Astrocyte (in vitro differentiated cells and primary cell): Measurements from ENCODE around the gene SREBF2. TPM values are rescaled to one million over a fixed set of nuclear protein-coding genes. Genes with fewer than 3 reads are reported as not detected.

Experiments
- DNase-seq: peaks from one replicate; pipeline ENCODE4 v3.0.0-alpha.2; 2010; ENCODE audit warnings: low read depth
- FAIRE-seq: peaks from 2 replicates; lab custom pipeline; 2011; peaks lifted over from hg19 to GRCh38; lab: Jason Lieb, UNC
- H2AFZ ChIP-seq: 2 replicates; pipeline ENCODE4 v1.6.0; 2012; ENCODE audit warnings: low read depth, low read length, inconsistent platforms
- H3K27ac ChIP-seq: 2 replicates; pipeline ENCODE4 v1.5.1; 2011; ENCODE audit warnings: low read depth, low read length, inconsistent platforms
- H3K27me3 ChIP-seq: 2 replicates; pipeline ENCODE4 v1.6.0; 2011; ENCODE audit warnings: low read length, inconsistent platforms; ENCODE audit not compliant: insufficient read depth
- H3K36me3 ChIP-seq: 2 replicates; pipeline ENCODE4 v1.5.1; 2011; ENCODE audit warnings: low read length, inconsistent platforms; ENCODE audit not compliant: insufficient read depth
- H3K4me1 ChIP-seq: 2 replicates; pipeline ENCODE4 v1.5.1; 2011; ENCODE audit warnings: low read length, inconsistent platforms; ENCODE audit not compliant: insufficient read depth
- H3K4me2 ChIP-seq: 2 replicates; pipeline ENCODE4 v1.6.0; 2012; ENCODE audit warnings: low read length, inconsistent platforms
- H3K4me3 ChIP-seq: 2 replicates; pipeline ENCODE4 v1.5.1; 2011; ENCODE audit warnings: low read depth, mild to moderate bottlenecking, low read length, inconsistent platforms; ENCODE audit not compliant: insufficient read depth
- H3K79me2 ChIP-seq: 2 replicates; pipeline ENCODE4 v1.6.0; 2012; ENCODE audit warnings: mild to moderate bottlenecking, low read length, inconsistent platforms; ENCODE audit not compliant: insufficient read depth
- H3K9ac ChIP-seq: 2 replicates; pipeline ENCODE4 v1.6.0; 2012; ENCODE audit warnings: mild to moderate bottlenecking, low read length, inconsistent platforms
- H3K9me3 ChIP-seq: 2 replicates; pipeline ENCODE4 v1.5.1; 2012; ENCODE audit warnings: low read depth, mild to moderate bottlenecking, low read length, inconsistent platforms; ENCODE audit not compliant: insufficient read depth
- H4K20me1 ChIP-seq: 2 replicates; pipeline ENCODE4 v1.6.0; 2012; ENCODE audit warnings: low read length, inconsistent platforms; ENCODE audit not compliant: insufficient read depth
- H3K27ac Mint-ChIP-seq: one replicate; pipeline ENCODE4 v1.8.0; 2021; ENCODE audit warnings: mild to moderate bottlenecking, mixed read lengths; ENCODE audit not compliant: unreplicated experiment
- H3K27me3 Mint-ChIP-seq: one replicate; pipeline ENCODE4 v1.8.0; 2021; ENCODE audit warnings: low read depth, mixed read lengths; ENCODE audit not compliant: unreplicated experiment
- H3K36me3 Mint-ChIP-seq: one replicate; pipeline ENCODE4 v1.8.0; 2021; ENCODE audit warnings: low read depth, mixed read lengths; ENCODE audit not compliant: unreplicated experiment
- H3K4me1 Mint-ChIP-seq: one replicate; pipeline ENCODE4 v1.8.0; 2021; ENCODE audit warnings: low read depth, mixed read lengths; ENCODE audit not compliant: unreplicated experiment
- H3K4me3 Mint-ChIP-seq: one replicate; pipeline ENCODE4 v1.8.0; 2021; ENCODE audit warnings: mild to moderate bottlenecking, moderate library complexity, mixed read lengths; ENCODE audit not compliant: unreplicated experiment
- H3K9me3 Mint-ChIP-seq: one replicate; pipeline ENCODE4 v1.8.0; 2021; ENCODE audit warnings: mild to moderate bottlenecking, mixed read lengths; ENCODE audit not compliant: unreplicated experiment
- EZH2 ChIP-seq: IDR thresholded peaks from 2 replicates; pipeline ENCODE4 v1.6.1; 2012; ENCODE audit warnings: mild to moderate bottlenecking, low read length, inconsistent platforms; ENCODE audit not compliant: insufficient read depth
- total RNA-seq: library from RNA; stranded (reverse); gene quantifications from 2 replicates; pipeline ENCODE4 v1.2.1, GENCODE V29; 2021
- TF ChIP-seq, protein P1 (sequence below): IDR thresholded peaks from 2 replicates; pipeline ENCODE4 v1.5.1; 2011; ENCODE audit warnings: low read depth, mild to moderate bottlenecking, inconsistent platforms, low read length, moderate library complexity; ENCODE audit not compliant: insufficient read depth

Gene SREBF2
- total RNA-seq, 1 donor from 2014 or later = 83.9 TPM

DNA sequence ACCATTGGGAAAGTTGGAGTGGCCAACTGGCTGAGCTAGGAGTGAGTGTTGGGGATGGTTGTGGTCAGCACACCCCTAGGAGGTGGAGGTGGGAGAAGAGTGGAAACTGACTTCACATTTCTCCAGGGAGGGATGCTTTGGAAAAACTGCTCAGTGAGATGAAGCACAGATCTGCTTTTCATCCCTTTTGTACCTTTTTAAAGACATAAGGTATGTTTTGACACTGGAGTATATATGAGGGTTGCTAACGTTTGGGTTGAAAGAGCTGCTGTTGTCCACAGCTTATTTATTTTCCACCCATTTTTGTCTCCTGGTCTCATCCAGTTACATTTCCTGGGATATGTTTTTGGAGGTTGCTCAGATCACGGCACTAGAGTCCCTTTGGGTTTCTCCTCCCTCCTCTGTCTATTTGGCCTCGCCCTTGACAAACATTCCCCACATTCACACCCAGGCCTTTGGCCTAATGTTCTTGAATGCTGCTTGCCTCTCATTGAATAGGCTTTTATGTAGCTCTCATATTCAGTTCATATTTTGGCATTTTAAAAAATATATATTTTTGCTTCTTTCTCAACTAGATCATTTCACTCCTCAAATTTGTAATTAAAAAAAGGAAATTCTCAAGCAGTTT, 8.3 kb downstream of the SREBF2 start:
- Mint-ChIP-seq H3K36me3 (peaks cover 10% of the 10 kb centered on the region), H3K4me3 (no peak overlapping the region), H3K27me3 (no peaks in the 10 kb centered on the region), H3K27ac (no peak overlapping the region), H3K9me3 (no peaks in the 10 kb centered on the region), H3K4me1 (peaks cover 27% of the 10 kb centered on the region)
- DNase-seq = no peak
- TF ChIP-seq, protein P1, sequence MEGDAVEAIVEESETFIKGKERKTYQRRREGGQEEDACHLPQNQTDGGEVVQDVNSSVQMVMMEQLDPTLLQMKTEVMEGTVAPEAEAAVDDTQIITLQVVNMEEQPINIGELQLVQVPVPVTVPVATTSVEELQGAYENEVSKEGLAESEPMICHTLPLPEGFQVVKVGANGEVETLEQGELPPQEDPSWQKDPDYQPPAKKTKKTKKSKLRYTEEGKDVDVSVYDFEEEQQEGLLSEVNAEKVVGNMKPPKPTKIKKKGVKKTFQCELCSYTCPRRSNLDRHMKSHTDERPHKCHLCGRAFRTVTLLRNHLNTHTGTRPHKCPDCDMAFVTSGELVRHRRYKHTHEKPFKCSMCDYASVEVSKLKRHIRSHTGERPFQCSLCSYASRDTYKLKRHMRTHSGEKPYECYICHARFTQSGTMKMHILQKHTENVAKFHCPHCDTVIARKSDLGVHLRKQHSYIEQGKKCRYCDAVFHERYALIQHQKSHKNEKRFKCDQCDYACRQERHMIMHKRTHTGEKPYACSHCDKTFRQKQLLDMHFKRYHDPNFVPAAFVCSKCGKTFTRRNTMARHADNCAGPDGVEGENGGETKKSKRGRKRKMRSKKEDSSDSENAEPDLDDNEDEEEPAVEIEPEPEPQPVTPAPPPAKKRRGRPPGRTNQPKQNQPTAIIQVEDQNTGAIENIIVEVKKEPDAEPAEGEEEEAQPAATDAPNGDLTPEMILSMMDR = no peak
- no peak for TF ChIP-seq EZH2
- H3K79me2 ChIP-seq = peaks cover 92% of the 10 kb centered on the region
- no peaks in the 10 kb centered on the region for H3K27me3 ChIP-seq
- no peak for FAIRE-seq
- no peak overlapping the region for H3K27ac ChIP-seq
- peaks cover 90% of the 10 kb centered on the region for H4K20me1 ChIP-seq
- no peak overlapping the region for H3K9ac ChIP-seq
- H3K4me3 ChIP-seq = no peak overlapping the region
- peaks cover 6% of the 10 kb centered on the region for H3K4me1 ChIP-seq
- H3K36me3 ChIP-seq = peaks cover 16% of the 10 kb centered on the region
- no peak overlapping the region for H3K4me2 ChIP-seq
- H3K9me3 ChIP-seq = no peaks in the 10 kb centered on the region
- no peak overlapping the region for H2AFZ ChIP-seq

DNA sequence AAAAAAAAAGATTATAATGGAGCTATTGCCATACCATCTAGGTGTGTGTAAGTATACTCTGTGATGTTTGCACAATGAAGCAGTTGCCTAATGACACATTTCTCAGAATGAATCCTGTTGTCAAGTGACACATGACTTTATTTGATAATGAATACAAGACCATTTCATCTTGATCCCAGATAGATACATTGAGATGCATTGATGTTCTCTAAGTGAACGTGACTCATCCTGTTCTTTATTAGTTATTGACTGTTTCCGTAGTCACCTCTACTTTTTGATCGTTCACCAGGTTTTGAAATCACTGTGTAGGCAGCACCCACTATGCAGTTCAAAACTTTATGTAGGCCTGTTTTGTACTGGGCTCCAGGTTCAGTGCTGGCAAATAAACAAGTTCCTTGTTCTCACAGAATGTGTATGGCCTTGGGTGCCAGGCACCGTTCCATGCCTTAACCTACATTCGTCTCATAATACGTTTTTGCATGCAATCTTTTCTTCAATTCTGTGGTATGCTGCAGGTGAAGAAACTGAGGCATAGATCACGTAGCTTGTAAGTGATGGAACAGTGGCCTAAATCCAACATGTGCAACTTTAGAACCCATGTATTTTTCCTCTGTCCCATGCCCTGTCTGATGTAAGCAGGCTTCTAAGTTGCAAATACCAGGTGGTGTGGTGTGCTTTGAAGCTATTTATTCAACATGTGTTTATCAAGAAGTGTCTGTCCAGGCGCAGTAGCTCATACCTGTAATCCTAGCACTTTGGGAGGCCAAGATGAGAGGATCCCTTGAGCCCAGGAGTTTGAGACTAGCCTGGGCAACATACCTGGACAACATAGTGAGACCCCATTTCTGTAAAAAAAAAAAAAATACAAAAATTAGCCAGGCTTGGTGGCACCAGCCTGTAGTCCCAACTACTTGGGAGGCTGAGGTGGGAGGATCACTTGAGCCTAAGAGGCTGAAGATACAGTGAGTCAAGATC, 10.4 kb downstream of the SREBF2 start:
- no peak overlapping the region for H3K4me3 Mint-ChIP-seq
- DNase-seq (no peak), FAIRE-seq (no peak)
- Histone ChIP-seq H3K27me3 (no peaks in the 10 kb centered on the region), H3K4me2 (no peak overlapping the region), H3K4me1 (peaks cover 12% of the 10 kb centered on the region), H3K9me3 (no peaks in the 10 kb centered on the region), H3K27ac (no peak overlapping the region), H3K9ac (no peak overlapping the region), H3K79me2 (peaks cover 96% of the 10 kb centered on the region), H4K20me1 (peaks cover 92% of the 10 kb centered on the region), H3K4me3 (no peak overlapping the region), H2AFZ (no peak overlapping the region), H3K36me3 (peaks cover 7% of the 10 kb centered on the region)
- H3K27me3 Mint-ChIP-seq = no peaks in the 10 kb centered on the region
- TF ChIP-seq, protein P1 = no peak
- TF ChIP-seq EZH2 = no peak
- H3K27ac Mint-ChIP-seq = no peak overlapping the region
- no peaks in the 10 kb centered on the region for H3K9me3 Mint-ChIP-seq
- peaks cover 2% of the 10 kb centered on the region for H3K36me3 Mint-ChIP-seq
- H3K4me1 Mint-ChIP-seq = peaks cover 35% of the 10 kb centered on the region
